C1 segment of cervical spinal cord (tissue), 14 donors: ENCODE data around the gene DIAPH3.

Experiments
- DNase-seq, 14 donors: peaks; one replicate each; lab custom pipeline; 2025; lab: John Stamatoyannopoulos, UW

DIAPH3 gene

DNA sequence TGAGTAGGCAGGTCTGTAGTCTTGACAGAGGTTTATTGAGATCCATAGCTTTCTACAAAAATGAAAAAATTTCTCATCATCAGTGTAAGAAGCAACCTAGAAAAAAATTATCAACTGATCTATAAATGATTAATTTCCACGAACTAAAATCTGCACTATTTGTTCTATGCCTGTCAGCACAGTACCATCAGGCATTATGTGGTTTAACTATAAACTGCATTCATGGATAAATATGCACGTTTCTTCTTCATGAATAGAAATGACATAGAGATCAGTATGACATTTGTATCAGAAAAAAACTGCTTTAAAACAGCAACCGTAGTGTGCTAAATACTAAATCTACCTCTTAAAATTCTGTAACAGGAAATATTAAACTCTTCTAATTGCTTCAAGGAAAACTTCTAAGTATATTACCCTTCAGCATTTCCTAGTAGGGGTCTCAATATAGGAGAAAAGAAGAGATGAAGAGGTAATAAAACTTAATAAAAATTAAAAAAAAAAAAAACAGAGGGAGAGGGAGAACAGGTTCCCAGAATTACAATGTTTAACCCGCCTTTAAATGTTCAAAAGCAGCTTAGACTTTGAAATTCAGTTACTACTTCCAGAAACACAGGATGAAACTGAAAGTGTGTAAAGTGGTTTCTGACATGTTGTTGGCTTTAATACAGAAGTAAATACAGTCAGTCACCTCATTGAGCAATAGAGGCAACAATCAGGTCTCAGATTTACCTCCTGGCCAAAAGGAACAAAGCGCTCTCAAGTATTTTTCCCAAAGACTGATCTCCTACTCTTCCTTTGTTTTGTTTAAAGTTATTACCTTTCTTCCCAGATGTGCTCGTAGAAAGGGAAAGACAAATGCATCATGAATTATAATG lies 144.4 kb downstream of the DIAPH3 start:
- DNase-seq = no peak

DNA sequence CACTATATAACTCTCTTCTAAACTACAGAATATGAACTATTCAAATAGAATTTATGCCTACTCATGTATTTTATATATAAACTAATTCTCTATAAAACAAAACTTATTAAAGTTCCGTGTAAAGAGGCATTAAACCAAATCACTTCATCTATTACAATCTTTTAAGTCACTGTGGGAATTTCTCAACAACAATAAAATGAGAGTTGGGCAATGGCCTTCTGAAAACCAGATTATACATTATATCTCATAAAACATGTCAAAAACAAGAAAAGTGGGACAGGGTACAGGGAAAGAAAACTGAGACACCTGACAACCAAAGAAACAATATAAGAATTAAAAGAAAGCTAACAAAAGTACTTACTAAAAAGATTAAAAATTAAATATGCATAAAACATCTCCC lies 145.2 kb downstream of the DIAPH3 start:
- DNase-seq = no peak

DNA sequence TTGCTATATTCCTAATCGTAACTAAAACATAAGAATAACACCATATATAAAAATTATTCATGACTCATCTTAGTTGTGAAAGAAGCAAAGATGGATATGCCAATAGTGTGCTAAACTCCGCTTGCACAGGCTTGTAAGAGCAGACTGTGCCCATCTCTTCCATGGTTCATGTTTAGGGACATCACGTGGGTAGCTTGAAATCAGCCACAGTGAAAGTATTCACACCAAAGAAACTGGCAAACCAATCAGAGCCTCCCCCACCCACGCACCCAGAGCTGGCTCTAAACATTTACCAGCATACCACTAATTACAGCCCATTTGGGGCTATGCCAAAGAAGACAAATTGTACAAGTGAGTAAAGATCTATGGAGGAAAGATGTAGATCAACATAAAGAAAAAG lies 147.5 kb downstream of the DIAPH3 start:
- DNase-seq = no peak

DNA sequence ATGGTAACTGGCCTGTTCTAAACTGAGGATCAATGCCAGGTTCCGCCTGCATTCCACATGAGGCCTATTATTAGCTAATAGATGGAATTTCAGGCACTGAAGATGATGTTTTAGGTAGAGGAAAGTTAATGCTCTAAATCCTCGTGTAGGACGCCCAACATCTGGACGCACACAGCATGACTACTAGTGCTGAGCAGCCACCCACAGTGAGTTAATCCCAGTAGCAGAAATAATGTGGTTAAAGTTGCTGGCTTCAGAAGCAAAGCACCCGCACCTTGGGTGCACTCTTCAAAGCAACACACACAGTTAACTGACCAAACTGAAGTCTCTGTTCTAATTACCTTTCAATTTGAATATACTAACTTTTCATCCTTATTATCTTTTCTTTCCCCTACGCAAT lies 150.6 kb downstream of the DIAPH3 start:
- DNase-seq = no peak

DNA sequence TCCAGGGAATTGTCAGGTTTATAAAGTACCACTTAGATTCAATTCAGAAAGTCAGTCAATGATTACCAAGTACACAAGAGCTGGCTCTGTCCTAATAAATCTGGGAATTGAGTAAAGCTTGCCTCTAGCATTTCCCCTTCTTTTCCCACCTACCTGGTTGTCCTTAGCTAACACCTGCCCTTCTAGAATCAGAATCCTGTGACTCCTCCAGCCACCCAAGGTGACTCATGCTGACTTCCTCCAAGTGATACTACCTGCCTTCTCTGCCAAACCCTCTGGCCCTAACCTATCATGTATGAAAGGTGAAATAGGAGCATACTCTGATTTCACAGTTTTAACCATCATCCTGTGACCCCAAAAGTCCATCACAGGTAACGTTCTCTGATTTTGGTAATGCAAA lies 151.2 kb downstream of the DIAPH3 start:
- no peak for DNase-seq

DNA sequence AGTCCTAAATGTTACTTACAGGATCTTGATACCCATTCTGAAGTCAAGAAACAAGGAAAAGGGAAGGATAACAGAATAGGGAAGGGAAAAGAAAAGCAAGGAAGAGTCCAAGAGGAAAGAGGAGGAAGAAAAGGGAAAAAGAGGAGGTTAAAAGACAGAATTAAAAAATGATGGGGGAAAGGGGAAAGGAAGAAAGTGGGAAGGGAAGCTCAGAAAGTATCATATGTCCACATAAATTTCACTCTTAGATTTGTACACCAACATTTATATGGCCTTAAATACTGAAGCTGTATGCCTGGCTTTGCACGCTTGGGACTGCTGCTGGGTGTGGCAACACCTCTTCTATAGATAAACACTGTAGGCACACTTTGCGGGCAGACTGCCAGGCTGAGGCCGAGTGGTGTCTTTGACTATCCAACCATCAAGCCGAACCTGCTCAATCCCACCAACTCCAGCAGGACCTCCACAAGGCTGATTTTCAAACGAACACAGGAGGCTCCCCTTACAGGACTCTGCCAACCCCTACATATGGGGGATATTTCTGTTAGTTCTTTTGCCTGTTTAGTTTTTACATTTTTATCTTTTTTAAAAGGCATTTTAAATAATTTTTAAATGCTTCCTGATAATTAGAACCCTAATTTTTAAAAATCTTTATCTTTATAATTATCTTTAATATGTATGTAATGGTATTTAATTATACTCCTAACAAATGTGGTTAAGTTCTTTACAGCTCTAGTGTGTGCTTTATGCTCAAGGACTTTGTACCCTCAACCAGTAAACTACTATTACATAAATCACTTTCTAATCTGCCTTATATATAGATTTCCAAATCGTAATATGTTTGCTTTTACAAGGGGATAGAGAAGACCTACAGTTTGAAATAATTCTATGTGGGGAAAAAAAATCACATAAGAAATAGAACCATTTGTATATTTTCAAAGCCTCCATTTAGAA lies 154.2 kb downstream of the DIAPH3 start:
- no peak for DNase-seq

DNA sequence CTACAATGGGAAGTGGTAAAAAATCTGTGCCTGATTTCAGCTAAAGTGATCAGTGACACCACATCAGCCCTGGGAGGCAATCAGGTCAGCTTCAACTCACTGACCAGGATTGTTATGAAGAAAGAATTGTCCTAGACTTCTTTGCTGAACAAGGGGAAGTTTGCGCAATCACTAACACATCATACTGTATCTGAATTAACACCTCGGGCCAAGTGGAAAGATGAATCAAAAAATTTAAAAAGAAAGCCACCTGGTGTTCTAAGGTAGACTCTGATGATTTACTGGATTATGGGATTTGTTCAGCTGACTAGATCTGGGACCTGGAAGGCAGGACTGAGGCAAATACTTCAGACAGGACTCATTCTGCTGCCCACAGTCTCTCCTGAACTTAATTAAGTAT lies 161.8 kb downstream of the DIAPH3 start:
- no peak for DNase-seq

DNA sequence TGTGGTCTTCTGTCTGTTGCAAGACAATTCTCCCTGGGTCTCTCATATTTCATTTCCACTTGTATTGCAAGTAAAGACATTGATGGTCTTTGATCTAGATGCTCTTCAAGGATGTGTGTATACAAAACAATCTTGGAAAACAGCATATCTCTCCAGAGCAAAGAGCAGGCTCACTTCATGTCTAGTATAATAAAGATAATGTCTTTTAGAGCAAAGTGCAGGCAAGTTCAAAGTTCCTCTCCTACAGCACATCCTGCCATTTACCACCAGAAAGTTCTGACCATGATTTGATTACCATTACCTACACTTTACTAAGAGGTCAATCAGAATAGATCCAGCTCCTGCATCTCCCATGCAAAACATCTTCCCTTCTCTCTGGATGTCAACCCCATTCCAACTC lies 162.8 kb downstream of the DIAPH3 start:
- no peak for DNase-seq

DNA sequence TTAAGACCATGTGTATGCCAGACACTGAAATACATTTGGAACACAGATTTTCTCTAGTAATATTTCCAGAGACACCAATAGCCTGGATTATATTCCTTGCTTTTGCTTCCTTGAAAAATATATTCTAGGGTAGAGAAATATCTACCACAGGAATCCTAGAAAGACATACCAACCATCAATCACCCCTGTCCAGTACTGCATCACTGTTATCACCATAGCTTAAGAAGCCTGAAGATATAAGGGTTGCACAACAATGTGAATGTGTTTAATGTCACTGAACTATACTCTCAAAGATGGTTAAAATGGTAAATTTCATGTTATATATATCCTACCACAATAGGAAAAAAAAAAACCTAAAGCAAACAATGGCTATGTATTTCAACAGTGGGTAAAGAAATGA lies 163.6 kb downstream of the DIAPH3 start:
- no peak for DNase-seq

DNA sequence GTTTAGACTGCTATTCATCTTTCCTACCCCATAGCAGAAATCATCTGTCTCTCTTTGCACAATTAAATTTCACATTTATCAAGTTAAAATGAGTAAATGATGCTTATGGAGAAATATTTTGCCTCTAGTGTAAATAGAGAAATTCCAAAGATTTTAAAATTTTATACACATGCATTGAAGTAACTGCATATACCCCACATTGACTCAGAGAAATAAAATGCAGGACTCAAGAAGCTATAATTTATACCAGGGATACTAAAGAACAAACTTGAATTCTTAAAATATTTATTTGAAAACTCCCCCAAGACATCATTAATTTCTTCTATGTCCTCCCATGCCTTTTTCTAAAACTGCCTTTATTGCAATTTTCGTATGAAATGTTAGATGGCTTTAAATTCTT lies 165.8 kb downstream of the DIAPH3 start:
- no peak for DNase-seq

DNA sequence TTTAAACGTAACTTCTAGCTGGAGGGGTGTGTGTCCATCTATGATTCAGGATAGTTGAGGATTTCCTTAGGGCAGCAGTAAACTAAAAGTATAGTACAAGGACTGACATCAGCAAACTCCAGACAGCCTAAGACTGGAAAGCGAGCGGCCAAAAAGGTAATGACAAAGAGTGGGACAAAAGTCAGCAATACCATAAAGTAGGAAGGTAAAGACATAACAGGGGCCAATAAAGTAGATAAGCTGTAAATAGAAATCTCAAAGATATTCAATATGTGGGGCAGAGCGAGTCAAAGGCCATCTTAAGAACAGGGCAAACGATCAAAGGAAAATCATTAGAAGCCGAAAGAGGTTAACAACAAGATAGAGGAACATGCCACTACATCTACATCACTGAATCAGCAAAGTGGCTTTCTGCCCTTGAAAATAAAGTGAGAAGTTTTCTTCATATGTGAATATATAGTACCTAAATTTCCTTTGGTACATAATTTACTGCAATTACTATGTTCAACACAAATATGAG lies 167.2 kb downstream of the DIAPH3 start:
- DNase-seq = no peak

DNA sequence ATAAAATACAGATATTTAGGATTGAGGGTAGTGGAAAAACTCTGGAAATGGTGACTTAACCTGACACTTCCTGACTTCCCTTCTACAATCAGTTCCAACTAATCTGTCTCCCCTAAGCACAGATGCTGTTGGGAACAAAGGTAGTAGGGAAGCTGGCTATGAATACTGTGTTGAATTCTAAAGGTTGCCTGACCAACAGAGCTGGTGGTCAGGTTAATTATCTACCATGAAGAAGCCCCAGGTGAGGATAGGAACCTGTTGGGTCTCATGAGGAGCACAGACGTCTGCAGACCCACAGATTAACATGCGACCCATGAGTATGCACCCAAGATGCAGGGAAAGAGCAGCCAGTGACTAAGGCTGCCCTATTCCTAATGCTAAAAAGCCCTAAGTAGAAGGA lies 172.3 kb downstream of the DIAPH3 start:
- no peak for DNase-seq

DNA sequence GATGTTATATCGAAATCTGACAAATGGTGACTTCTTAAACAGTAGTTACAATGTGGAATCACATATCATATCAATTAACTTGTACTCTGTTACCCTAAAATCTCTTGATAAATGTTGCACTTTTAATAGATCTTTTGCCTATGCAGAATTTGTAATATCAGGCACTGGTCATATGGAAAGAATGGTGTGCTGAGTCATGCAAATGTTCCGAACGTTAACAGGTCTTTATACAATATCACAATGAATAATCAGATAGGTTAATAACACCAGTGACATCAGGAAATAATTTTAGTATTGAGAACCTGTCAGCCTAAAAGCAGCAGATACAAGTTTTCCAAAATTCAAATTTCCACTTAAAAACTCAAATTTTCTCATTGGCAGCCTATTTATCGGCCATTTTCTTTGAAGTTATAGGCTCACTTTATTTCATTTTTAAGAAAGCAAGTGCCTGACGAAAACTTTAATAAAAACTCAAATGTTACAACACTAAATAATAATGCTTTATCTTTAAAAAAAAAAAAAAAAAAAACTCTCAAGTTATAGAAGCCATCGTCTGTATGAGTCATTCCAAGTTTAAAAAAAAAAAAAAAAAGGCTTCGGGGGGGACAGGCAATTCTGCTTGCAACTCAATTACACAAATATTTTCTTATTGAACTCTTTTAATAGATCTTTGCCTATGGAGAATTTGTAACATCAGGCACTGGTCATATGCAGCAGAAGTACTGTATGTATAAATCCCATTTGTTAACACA lies 180.9 kb downstream of the DIAPH3 start:
- no peak for DNase-seq

DNA sequence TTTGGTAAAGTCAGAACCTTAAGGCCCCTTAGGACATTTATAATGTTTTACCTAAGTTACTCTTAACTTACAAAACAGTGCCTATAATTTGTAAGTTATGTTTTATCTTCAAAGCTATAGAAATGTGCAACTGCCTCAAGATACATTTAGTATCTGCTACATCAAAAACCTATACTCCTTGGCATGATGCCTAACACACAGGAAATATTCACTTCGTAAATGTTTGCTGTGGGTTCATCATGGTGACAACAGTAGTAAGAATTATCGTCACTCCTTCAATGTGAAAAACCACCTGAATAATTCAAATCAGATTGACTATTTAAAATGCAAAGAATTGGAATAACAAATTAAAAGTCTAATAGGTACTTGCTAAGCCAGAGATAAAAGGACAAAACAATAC lies 184.1 kb downstream of the DIAPH3 start:
- no peak for DNase-seq

DNA sequence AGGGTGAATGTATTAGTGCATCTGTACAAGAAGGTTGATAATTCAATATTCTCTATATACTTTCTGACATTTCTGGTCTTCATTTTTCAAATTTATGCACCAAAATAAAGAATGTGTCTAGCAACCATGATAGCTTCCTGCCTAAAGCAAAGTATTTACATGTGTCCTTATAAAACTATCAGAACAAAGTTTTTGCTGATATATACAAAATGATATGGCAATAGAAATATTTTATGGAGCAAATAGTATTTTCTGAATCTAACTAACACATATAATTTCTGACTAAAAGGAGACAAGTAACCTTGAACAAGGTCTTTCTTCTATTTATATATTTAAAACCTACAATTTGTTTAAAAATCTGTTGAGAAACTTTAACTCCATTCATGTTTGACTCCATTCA lies 184.9 kb downstream of the DIAPH3 start:
- no peak for DNase-seq

DNA sequence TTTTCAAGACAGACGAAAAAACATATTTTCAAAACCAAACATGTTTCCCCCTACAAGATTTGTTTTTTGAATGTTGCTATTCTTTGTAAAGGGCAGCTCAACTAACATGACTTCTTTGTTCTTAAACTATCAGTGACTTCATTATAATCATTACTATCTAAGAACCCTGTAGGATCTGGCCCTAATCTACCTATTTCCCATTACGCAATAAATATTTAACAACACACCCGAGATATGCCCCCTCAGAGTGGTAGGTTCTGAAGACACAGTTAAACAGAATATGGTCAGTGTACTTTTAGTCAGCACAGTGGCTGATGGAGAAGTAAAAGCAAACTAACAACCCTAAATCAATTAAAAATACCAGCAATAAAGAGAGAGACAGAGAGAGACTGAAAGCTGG lies 186.9 kb downstream of the DIAPH3 start:
- DNase-seq = no peak

DNA sequence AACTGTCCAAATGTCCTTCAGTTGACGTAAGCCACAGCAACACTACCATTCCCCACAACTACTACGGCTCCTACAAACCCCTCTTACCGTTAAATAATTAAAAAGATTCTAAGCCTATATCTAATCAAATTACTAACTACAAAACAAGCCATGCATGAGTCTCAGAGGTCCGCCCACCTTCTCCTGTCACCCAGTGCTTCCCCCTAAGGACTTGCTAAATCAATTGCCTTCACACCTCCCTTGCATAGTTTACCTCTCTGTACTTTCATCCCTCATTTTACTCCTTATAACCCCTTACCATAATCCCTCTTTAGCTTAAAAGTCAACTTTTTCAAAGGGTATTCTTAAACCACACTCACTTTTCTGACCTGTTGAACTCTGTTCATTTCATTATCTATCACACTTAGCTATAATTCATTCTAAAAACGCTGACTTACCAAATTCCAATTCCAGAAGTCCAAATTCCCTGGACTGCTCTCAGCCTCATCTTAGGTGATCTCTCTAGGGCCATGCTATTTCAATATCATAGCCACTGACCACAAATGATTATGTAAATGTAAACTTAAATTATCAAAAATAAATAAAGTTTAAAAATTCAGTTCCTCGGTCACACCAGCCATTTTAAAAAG lies 187.8 kb downstream of the DIAPH3 start:
- DNase-seq = no peak

DNA sequence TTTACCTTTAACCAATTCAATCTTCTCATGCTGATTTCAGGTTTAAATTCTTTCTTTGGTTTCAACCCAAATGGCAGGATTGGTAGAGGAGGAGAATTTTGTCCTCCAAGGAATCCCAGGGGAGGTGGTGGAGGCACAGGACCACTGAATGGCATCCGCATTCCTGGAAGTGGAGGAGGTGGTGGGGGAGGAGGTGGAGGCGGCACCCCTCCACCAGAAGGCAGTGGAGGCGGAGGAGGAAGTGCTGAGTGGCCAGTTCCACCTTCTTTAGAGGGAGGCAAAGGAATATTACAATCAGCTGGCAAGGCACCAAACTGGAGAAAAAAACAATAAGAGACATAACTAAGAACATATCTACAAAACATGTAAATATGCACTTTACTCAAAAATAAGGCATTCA lies 192.9 kb downstream of the DIAPH3 start:
- no peak for DNase-seq

DNA sequence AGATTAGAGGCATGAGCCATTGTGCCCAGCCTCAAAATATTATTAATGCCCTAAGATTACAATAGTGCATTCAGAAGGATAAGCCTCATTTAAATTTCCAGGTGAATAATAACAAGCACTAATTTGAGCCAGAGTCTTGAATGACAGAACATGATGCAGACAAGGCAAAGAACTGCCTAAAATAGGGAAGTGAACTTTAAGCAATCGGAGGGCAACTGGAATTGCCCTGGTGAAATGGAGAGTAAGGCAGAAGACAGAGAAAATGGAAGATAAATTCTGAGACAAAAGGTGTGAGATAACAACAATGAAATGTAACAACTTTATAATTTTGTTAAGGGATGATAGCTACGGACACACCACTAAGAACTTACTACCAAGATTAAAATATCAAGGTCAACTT lies 199.9 kb downstream of the DIAPH3 start:
- no peak for DNase-seq

DNA sequence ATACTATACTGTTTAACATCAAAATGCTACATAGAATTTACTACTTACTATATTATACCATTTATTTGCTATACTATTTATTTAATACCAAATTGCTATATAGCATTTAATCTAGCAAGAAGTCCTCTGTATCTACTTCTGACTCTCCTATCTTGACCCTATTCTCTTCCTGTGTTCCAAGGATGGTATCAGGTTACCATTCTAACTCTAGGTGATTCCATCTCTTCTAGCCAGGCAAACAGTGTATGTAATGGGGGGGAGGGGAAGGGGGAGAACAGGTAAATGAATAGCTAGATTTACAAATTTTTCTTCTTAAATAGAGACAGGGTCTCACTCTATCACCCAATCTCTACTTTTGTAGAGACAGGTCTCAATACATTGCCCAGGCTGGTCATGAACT lies 200.3 kb downstream of the DIAPH3 start:
- DNase-seq = no peak

DNA sequence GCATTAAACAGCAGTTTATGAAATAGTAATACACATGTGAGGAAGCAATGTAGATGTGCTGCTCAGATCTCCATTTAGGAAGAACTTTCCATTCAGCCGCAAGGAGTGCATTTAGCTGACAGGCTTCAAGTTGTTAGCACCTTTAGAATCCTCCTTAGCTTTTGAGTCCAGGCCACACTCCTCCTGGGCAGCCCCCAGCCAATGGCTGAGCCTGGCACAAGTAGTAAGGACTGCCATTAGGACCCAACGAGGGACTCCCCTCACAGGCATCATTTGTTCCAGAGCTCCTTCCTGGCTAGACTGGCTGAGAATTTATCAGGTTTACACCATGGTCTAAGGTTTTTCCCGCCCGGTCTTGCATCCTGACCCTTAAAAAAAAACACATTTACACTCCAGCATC lies 201.4 kb downstream of the DIAPH3 start:
- DNase-seq = no peak
